HG02885 (cell line): Measurements from ENCODE around the gene CTU2.

Experiments used
- ATAC-seq: cut with Tn5 transposase; IDR thresholded peaks from one replicate; pipeline ENCODE4 v1.9.1; 2021; ENCODE audit warnings: mild to moderate bottlenecking; ENCODE audit not compliant: unreplicated experiment, poor library complexity

CTU2 gene

GRCh38 chr16:88758227-88758943 is 52.1 kb downstream of the CTU2 start:
- no peak for ATAC-seq

GRCh38 chr16:88758944-88759244 is 52.6 kb downstream of the CTU2 start:
- ATAC-seq: no peak

- no peak for ATAC-seq
These were observed 53.1 kb downstream of the CTU2 start for GRCh38 chr16:88759245-88759975.

GRCh38 chr16:88759976-88760350 is 53.7 kb downstream of the CTU2 start:
- no peak for ATAC-seq

- ATAC-seq: no peak
These were observed 54.3 kb downstream of the CTU2 start for GRCh38 chr16:88760424-88761142.

- ATAC-seq: no peak
These were observed 54.8 kb downstream of the CTU2 start for GRCh38 chr16:88761143-88761534.

- ATAC-seq: no peak
These were observed 55.5 kb downstream of the CTU2 start for GRCh38 chr16:88761830-88762229.

GRCh38 chr16:88762258-88762870 is 56.1 kb downstream of the CTU2 start:
- ATAC-seq: no peak

- no peak for ATAC-seq
These were observed 56.6 kb downstream of the CTU2 start for GRCh38 chr16:88762941-88763340.

- no peak for ATAC-seq
These were observed 57.3 kb downstream of the CTU2 start for GRCh38 chr16:88763502-88764053.

- ATAC-seq: no peak
These were observed 57.8 kb downstream of the CTU2 start for GRCh38 chr16:88764080-88764479.

GRCh38 chr16:88764913-88765349 is 58.6 kb downstream of the CTU2 start:
- no peak for ATAC-seq
